Heart right ventricle (tissue), 16 donors: ENCODE data around the gene KIF18B. TPM values are rescaled to one million over a fixed set of nuclear protein-coding genes. Genes with fewer than 3 reads are reported as not detected.

ENCODE experiments used
- ATAC-seq, 8 donors: fragments of 200-7000 bp; cut with Tn5 transposase; one replicate each; pipeline ENCODE4 v1.9.1; 2020; ENCODE audit warnings: mild to moderate bottlenecking in 8 of 8, moderate library complexity in 8 of 8, moderate number of reproducible peaks in 1 of 8
- DNase-seq, 2 donors: peaks; one replicate each; pipeline ENCODE4 v3.0.0-alpha.2; 2020
- H3K27ac ChIP-seq, 10 donors: fragments of 200-600 bp; sonication (generic) in 2 of 10; one replicate each; pipeline versions ENCODE4 v1.5.0 to v1.8.0; 2020 to 2022; ENCODE audit warnings: mild to moderate bottlenecking in 3 of 10
- H3K27me3 ChIP-seq, 7 donors: fragments of 200-600 bp; one replicate each; pipeline ENCODE4 v1.8.0; 2021 to 2022; ENCODE audit warnings: mild to moderate bottlenecking in 2 of 7
- H3K36me3 ChIP-seq, 9 donors: fragments of 200-600 bp; sonication (generic) in 1 of 9; one replicate each; pipeline versions ENCODE4 v1.5.0 to v1.8.0; 2020 to 2022; ENCODE audit warnings: mild to moderate bottlenecking in 2 of 9
- H3K4me1 ChIP-seq, 9 donors: fragments of 200-600 bp; sonication (generic) in 1 of 9; one replicate each; pipeline versions ENCODE4 v1.5.0 to v1.8.0; 2020 to 2022; ENCODE audit warnings: mild to moderate bottlenecking in 4 of 9
- H3K4me3 ChIP-seq, 10 donors: fragments of 200-600 bp; sonication (generic) in 2 of 10; one replicate each; pipeline versions ENCODE4 v1.5.0 to v1.8.0; 2020 to 2022; ENCODE audit warnings: mild to moderate bottlenecking in 7 of 10, moderate library complexity in 2 of 10
- H3K9me3 ChIP-seq, 11 donors: fragments of 200-600 bp in 10 of 11; sonication (generic) in 2 of 11; one replicate each; pipeline versions ENCODE4 v1.5.0 to v1.8.0; 2013 to 2022; ENCODE audit warnings: mild to moderate bottlenecking in 2 of 11, control low read depth in 1 of 11, moderate library complexity in 1 of 11
- CTCF ChIP-seq, 9 donors: fragments of 200-600 bp; sonication (generic) in 2 of 9; IDR thresholded peaks; one replicate each; pipeline versions ENCODE4 v1.5.0 to v1.8.0; 2021 to 2022; ENCODE audit warnings: antibody characterized with exemption in 9 of 9, mild to moderate bottlenecking in 5 of 9, moderate library complexity in 1 of 9
- WGBS, 2 donors: extraction: QIAGEN DNeasy Blood & Tissue Kit; methylation state at CpG; one replicate each; pipeline ENCODE4 v1.1.7; 2013; ENCODE audit warnings: inconsistent platforms in 1 of 2; 5-methylcytosine and 5-hydroxymethylcytosine counted together
- intact Hi-C, 10 donors: fragments of 100-400 bp; cut with DNase I; formaldehyde crosslinking; loops; one replicate each; pipeline versions ENCODE4 v1.11.1 to v1.14.2; 2022
- polyA plus RNA-seq, 2 donors: library from polyadenylated mRNA; stranded (reverse); fragments of 200-250 nt; gene quantifications; one replicate each; pipeline ENCODE4 v1.2.3, GENCODE V29; 2013
- total RNA-seq, 10 donors: library from RNA; stranded (reverse); fragmentation: NEBNext Ultra II Directional in 3 of 10; extraction: Animal tissue kit (Norgen Biotek cat#: 25700) in 3 of 10; gene quantifications; one replicate each; pipeline versions ENCODE4 v1.2.1 to v1.2.4, GENCODE V29; 2021 to 2023
- donor health status: Arrhythmogenic right ventricular cardiomyopathy.
- donor health status: ischemic (EF 13 %, LVEDD 7.1; RV severe dilation, severe dysfunction).
- donor health status: healthy with polysubstance abuse.
- donor health status: DM: no; HTN: yes; CAD: no.
- donor health status: DM: no; HTN: no; CAD: no.
- donor health status: ischemic (EF 25% LVEDD 6.9; RV normal size, moderate dysfunction).
- donor health status: ischemic (EF 25% LVEDD 5.7; RV mildly dilated, moderate dysfunction).
- donor health status: healthy.
- donor health status: DM: yes; HTN: yes; CAD: no.
- donor health status: Ischemic cardiomyopathy.
- donor health status: ischemic (EF 35%, LVEDD 5.7; RV mildly dilated, moderate dysfunction).
- donor health status: nonischemic (EF 11% LVEDD 7.7; RV severe dilation, severe dysfunction).
- donor health status: DM: yes; HTN: yes; CAD: no.
- donor health status: PGD.
- donor health status: ischemic (EF 29% LVEDD 5.4; RV normal size, mild dysfunction).
- donor health status: nonischemic (EF 23%, LVEDD 6.1; RV moderate dilation, normal function).

The KIF18B gene
- total and polyA plus RNA-seq, 12 donors = 0.04 to 4.3 (median 0.20) TPM; not detected in 1

DNA sequence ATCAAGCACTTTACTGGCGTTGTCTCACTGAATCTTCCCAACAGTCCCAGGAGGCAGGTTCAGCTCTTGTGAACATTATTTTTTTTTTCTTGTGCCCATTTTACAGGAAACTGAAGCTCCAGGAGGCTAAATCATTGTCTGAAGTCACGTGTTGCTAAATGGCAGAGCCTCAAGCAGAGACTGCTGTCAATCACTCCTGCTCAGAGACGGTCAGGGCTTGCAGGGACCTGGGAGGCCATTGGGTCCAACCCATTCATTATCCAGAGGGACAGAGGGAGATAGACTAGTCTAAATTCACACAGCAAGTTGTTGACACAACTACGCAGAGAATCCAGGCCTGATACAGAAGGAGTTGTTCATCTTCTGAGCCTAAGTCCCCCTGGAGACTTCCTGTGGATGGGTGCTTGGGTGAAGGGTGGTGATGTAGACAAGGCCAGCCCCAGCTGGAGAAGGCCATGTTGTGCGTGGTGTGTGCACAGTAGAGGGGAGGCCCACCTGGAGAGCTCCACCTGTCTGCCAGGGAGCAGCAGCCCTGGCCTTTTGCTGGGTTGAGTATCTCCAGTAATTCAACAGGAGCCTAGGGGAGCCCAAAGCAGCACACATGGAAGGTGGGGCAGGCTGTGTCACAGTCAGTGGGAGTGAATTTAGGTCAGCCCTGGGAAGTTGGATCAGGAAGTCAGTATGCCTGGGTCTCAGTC, 44.8 kb upstream of the KIF18B start:
- intact Hi-C loops = no loop called here
- Histone ChIP-seq H3K4me3 (no peak overlapping the region), H3K27ac (no peak overlapping the region), H3K4me1 (peaks cover 0 to 16% (median 7%) of the 10 kb centered on the region in 9 donors), H3K9me3 (no peaks in the 10 kb centered on the region), H3K27me3 (peaks cover 0 to 27% (median 7%) of the 10 kb centered on the region in 7 donors), H3K36me3 (no peaks in the 10 kb centered on the region)
- 88 to 89% methylated on average over 5 of the region's 5 CpGs for WGBS, 2 donors
- no peak for TF ChIP-seq CTCF (IDR thresholded peaks at IDR 0.05)
- ATAC-seq = no peak
- no peak for DNase-seq

- no peak overlapping the region for H3K4me3 ChIP-seq
- intact Hi-C loops = no loop called here
- 79 to 86% methylated on average over 10 of the region's 10 CpGs for WGBS, 2 donors
Measured at GRCh38 chr17:44990994-44991393, 43.4 kb upstream of the KIF18B start.

GRCh38 chr17:44989552-44990138, 42.1 kb upstream of the KIF18B start:
- Histone ChIP-seq H3K27ac (no peak overlapping the region), H3K4me1 (peaks cover 0 to 11% (median 0%) of the 10 kb centered on the region in 9 donors), H3K4me3 (no peak overlapping the region), H3K27me3 (peaks cover 0 to 48% (median 17%) of the 10 kb centered on the region in 7 donors), H3K36me3 (no peaks in the 10 kb centered on the region), H3K9me3 (no peaks in the 10 kb centered on the region)
- ATAC-seq = no peak
- no peak for TF ChIP-seq CTCF (IDR thresholded peaks at IDR 0.05)
- no peak for DNase-seq
- intact Hi-C loops = no loop called here
- 88 to 89% methylated on average over 17 of the region's 17 CpGs for WGBS, 2 donors

More at GRCh38 chr17:44990994-44991393, 43.4 kb upstream of the KIF18B start:
- Histone ChIP-seq H3K9me3 (no peaks in the 10 kb centered on the region), H3K4me1 (peaks cover 0 to 18% (median 7%) of the 10 kb centered on the region in 9 donors), H3K36me3 (no peaks in the 10 kb centered on the region), H3K27me3 (peaks cover 0 to 41% (median 17%) of the 10 kb centered on the region in 7 donors), H3K27ac (no peak overlapping the region)
- TF ChIP-seq CTCF (IDR thresholded peaks at IDR 0.05) = no peak
- ATAC-seq = no peak
- no peak for DNase-seq

DNA sequence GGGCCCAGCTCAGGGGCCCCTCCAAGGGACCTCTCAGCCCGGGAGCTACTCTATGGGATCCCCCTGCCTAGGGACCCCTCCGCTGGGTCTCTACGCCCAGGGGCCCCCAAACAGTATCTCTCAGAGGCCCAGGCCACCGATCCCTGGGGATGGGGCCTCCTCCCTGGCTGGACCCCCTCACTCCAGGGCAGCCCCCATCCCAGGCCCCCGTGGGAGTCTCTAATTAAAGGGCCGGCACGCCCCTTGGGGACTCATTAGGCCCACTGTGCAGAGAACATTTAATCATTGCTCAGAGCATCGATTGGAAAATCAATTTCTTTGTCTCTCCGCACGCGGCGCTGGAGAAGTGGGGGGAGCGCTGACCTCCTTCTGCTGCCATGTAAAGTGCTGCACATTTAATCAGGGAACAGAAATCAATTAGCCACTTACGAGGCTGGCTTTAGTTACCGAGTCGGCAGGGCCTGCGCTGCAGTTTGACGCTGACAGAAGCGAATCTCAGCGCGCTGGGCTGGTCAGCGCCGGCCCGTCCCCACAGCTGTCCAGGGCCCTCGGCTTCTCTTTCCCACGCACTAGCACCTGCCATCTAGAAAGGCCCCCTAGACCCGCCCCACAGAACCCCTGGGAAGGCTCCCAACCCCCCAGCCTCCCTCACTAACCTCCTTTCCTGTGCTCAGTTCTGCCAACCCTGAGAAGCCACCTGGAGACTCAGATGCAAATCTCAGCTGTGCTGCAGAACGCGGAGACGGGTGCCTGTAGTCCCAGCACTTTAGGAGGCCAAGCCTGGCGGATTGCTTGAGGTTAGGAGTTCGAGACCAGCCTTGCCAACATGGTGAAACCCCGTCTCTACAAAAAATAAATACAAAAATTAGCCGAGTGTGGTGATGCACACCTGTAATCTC, 40.7 kb upstream of the KIF18B start:
- intact Hi-C loops = no loop called here
- no peak for DNase-seq
- H3K9me3 ChIP-seq = no peaks in the 10 kb centered on the region
- H3K4me3 ChIP-seq = no peak overlapping the region
- H3K27me3 ChIP-seq = peaks cover 0 to 48% (median 17%) of the 10 kb centered on the region in 7 donors
- no peak for TF ChIP-seq CTCF (IDR thresholded peaks at IDR 0.05)
- no peak for ATAC-seq
- H3K36me3 ChIP-seq = no peaks in the 10 kb centered on the region
- peaks cover 0 to 16% (median 0%) of the 10 kb centered on the region in 9 donors for H3K4me1 ChIP-seq
- no peak overlapping the region for H3K27ac ChIP-seq
- WGBS, 2 donors = 62 to 70% methylated on average over 34 of the region's 34 CpGs
